HG02852 (cell line): ENCODE results near the gene PTPRR.

ENCODE experiments used
- ATAC-seq: cut with Tn5 transposase; IDR thresholded peaks from one replicate; pipeline ENCODE4 v1.9.1; 2021; ENCODE audit warnings: mild to moderate bottlenecking, moderate library complexity; ENCODE audit not compliant: unreplicated experiment

PTPRR gene

DNA sequence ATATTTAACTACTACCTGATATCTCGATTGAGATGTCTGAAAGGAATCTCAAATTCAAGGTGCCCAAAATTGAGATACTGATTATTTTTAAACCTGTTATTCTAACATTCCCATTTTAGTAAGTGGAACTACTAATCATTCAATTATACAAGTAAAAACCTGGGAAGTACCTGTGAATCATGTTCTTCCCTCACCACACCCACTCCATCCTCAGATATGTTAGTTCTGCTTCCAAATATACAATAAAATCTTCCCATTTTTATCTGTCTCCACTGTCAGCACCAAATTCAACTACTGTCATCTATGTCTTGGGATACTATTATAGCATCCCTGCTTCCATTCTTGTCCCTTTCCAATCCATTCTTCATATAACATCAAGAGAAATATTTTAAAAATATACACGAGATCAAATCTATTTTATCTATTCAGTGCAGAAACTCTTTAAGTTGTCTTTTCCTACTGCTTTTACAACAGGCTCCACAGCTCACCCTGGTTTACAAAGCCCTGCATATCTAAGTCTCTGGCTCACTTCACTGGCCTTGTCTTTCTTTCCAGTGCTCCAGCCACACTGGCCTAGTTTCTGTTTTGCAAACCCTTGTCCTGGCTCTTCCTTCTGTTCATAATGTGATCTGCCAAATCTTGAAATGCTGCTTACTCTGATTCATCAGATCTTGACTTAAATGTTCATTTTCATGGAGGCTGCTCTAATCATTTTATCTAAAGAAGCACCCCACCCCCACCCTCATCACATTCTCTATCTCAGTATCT lies 122.3 kb downstream of the PTPRR start:
- ATAC-seq = no peak

- ATAC-seq = no peak
These were observed 123.5 kb downstream of the PTPRR start for GRCh38 chr12:70796989-70797388.

DNA sequence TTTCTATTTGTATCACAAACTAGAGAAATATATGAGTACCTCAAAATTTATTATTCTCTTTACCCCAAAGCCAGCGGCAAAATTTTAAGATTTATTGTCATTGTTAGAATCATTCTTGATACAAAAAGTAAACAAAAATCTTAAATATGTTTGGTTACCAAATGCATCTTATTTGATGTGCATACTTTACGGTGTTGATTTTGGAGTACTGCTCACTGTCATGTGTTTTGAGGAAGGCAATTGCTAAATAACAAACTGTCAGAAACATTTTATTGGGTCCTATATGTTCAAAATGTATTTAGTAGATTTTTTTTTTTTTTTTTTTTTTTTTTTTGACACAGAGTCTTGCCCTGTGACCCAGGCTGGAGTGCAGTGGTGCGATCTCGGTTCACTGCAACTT lies 124.9 kb downstream of the PTPRR start:
- ATAC-seq = no peak

GRCh38 chr12:70794131-70794530 lies 126.4 kb downstream of the PTPRR start:
- no peak for ATAC-seq

DNA sequence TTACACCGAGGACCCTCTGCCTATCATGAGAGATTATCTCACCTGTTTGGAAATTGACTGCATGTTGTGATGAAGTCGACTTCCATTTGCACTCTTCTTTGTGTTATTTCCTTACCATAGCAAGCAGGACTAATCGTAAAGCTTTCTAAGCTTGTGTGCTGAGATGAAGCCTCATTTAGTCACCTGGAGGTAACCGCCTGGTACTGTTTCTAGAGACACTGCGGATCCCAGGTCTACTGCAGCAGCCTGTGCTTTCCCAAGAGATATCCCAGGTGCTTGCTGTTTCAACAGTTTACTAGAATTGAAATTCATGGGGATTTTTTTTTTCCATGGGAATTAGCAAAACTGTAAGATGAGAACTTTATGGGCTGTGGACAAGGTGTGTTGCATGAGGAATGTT lies 131.8 kb downstream of the PTPRR start:
- ATAC-seq = no peak

- ATAC-seq = no peak
These were observed 132.9 kb downstream of the PTPRR start for GRCh38 chr12:70787612-70788011.

DNA sequence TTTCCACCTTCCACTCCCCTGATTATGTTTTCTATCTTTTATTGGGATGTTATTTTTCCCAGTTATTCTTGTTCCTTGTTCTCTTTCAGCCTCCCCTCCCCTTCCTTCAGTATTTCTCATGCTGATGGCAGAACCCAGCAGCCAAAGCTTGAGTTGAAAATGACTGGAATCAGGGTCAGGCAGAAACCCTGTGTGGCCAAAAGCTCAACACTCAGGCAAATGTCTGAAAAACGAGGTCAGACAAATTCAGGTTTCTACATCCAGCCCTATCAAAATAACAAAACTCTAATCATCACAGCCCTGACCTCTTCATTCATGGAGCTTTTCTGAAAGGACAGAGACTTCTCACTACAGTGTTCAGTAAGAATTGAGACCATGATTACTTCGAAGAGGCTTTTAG lies 134.6 kb downstream of the PTPRR start:
- no peak for ATAC-seq

GRCh38 chr12:70784042-70784668 lies 136.4 kb downstream of the PTPRR start:
- no peak for ATAC-seq

DNA sequence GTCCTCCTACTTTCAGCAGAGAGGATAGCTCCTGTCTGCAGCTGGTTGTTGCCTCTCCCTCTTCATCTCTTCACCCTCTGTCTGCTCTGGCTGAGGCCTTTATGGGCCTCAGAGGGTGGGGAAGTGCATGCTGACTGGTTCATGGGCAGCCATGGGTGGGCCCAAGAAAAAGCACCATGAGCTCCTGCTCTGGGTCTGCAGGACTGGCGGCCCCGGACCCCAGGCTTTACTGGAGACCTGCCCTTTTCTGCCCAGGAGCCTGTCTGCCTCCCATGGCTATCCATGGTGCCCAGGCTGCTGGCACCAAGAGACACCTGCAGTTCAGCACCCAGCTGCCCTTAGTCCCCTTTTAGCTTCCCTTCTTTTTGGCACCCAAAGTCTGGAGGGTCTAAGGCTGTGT lies 137.1 kb downstream of the PTPRR start:
- no peak for ATAC-seq

DNA sequence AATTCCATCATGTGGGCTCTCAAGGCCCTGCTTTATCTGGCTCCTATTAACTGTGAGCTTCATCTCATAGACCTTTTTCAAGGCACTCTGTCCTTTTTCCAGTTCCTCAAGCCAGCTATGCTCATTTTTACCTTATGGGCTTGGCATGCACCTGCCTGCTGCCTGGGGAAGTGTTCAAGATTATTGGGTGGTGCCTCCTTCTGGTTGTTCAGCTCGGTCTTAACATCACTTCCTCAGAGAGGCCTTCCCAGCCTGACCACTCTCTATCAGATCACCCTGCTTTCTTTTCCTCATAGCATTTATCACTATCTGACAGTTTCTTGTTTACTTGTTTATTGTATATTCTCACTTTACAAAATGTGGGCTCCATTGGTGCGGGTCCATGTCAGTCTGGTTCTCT lies 141.3 kb downstream of the PTPRR start:
- no peak for ATAC-seq

DNA sequence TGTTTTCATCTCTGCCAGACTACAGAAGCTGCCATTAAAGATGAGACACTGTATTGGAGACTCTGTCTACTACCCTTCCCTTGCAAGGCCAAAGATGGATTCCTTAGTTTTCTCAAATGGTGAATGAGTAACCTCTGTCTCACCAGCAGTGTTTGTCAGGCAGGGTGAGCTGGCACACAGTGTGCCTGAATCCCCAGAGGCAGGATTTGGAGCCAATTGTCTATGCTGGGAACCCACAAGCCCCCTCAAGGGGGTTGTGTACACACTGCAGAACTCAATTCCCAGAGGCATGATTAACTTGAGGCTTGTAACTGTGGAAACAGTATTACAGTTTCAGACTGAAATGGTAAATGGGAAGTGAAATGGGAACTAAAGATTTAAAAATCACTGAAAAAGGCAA lies 146.5 kb downstream of the PTPRR start:
- no peak for ATAC-seq

GRCh38 chr12:70772836-70773235 lies 147.7 kb downstream of the PTPRR start:
- no peak for ATAC-seq

DNA sequence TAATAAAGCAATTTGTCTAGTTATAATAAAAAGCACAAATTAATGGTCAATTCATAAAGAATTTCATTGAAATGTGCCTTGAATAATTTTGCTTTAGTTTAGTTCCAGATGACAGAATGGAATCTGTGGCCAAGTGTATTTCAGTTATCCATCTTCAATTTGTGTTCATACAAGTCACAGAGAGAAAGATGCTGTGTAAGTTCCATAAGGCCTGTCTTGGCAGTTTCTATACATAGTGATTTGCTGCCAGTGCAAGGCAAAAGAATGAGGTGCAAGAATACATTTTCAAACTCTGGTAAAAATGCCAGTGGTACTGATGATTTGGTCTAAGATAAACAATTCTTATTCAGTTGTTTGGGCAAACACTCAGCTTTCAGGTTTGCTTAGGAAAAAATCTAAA lies 149.0 kb downstream of the PTPRR start:
- no peak for ATAC-seq

GRCh38 chr12:70763666-70764065 lies 156.9 kb downstream of the PTPRR start:
- no peak for ATAC-seq

GRCh38 chr12:70762000-70762399 lies 158.5 kb downstream of the PTPRR start:
- no peak for ATAC-seq

GRCh38 chr12:70759161-70759918 lies 161.2 kb downstream of the PTPRR start:
- no peak for ATAC-seq

- no peak for ATAC-seq
These were observed 162.1 kb downstream of the PTPRR start for GRCh38 chr12:70758494-70758845.

- ATAC-seq = no peak
These were observed 162.6 kb downstream of the PTPRR start for GRCh38 chr12:70757830-70758493.

GRCh38 chr12:70756791-70757190 lies 163.7 kb downstream of the PTPRR start:
- ATAC-seq = no peak

DNA sequence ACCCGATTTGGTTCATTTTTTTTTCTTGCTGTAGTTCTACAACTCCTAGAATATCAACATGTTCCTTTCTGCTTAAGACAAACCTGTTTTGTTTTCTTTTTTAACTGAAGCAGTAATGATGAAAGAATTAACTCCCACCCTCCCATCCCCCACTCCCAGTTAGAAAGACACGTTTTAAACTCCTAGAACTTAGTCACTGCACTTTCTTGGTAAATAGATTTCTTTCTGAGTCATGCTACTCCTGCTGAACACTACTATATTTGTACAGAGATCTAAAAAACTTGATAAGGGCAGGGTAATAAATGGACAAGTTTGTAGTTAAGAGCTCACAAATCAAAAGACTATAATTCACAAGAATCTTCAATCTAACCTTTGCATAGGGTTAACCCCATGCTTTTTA lies 164.4 kb downstream of the PTPRR start:
- ATAC-seq = no peak

- ATAC-seq = no peak
These were observed 166.2 kb downstream of the PTPRR start for GRCh38 chr12:70754330-70754741.

DNA sequence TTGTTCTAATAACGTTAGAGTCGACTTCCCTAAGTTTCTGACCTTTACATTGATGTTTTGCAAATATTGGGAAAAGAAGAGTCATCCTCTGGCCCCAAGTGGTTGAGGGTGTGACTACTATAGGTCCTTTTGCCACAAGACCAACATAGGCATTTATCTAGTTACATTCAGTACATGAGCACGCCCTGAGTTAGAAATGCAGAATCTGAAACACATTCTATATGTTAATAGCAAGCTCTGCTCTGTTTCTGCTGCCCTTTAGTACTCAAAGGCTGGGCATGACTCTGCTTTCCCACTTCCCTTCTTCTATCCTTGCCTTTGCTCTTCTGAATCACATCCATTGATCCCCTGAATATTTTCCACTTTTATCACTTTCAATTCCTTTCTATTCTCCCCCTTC lies 168.2 kb downstream of the PTPRR start:
- ATAC-seq = no peak
